Hair follicular keratinocyte (primary cell): ENCODE data around the gene ARSJ. TPM values are rescaled to one million over a fixed set of nuclear protein-coding genes. Genes with fewer than 3 reads are reported as not detected.

ENCODE experiments used
- total RNA-seq: library from RNA; depleted of rRNA; stranded (reverse); fragments of >200 nt; gene quantifications from 2 replicates; pipeline ENCODE4 v1.2.3, GENCODE V29; 2015

The ARSJ gene
- 16.5 and 20.1 TPM in 2 replicates for total RNA-seq

GRCh38 chr4:113979148-113979904 lies at the start of gene ARSJ:
TSS of gene ARSJ (minus strand) at chr4:113979647. CDS start at chr4:113978834, 813 bp downstream.

Other genes starting within 250 kb of the ARSJ start
- 14.7 and 19.4 TPM in 2 replicates for gene CAMK2D, start 217.9 kb downstream of the ARSJ start, total RNA-seq